Measurements from ENCODE around the gene CREG2. TPM values are rescaled to one million over a fixed set of nuclear protein-coding genes. Genes with fewer than 3 reads are reported as not detected.

Gene CREG2, protein sequence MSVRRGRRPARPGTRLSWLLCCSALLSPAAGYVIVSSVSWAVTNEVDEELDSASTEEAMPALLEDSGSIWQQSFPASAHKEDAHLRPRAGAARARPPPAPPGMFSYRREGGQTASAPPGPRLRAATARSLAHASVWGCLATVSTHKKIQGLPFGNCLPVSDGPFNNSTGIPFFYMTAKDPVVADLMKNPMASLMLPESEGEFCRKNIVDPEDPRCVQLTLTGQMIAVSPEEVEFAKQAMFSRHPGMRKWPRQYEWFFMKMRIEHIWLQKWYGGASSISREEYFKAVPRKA
- not detected for total RNA-seq

DNA sequence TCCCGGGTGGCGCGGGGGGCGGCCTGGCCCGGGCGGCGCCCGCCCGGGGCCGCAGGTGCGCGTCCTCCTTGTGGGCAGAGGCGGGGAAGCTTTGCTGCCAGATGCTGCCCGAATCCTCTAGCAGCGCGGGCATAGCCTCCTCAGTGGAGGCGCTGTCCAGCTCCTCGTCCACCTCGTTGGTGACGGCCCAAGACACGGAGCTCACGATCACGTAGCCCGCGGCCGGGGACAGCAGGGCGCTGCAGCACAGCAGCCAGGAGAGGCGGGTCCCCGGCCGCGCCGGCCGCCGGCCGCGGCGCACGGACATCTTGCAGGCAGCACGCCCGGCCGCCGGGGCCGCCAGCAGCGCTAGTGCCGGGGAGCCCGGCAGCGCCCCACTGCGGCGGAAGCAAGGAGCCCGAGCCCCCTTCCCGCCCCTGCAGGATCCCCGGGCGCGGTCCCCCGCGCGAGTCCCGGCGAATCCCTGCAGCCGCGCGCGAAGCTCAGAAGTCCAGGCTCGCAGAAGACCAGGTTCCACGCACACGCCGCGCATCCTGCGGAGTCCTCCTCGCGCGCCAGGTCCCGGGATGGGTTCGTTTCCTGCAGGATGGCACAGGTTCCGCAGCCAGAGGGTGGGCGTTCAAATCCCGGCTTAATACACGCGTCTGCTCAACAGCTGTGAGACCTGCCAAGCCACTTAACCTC lies at the start of gene CREG2:
TSS of gene CREG2 (minus strand) at position 353 of the 684 bp plus-strand sequence. CDS start at position 307, 46 bp downstream.
- TF ChIP-seq, protein P1, sequence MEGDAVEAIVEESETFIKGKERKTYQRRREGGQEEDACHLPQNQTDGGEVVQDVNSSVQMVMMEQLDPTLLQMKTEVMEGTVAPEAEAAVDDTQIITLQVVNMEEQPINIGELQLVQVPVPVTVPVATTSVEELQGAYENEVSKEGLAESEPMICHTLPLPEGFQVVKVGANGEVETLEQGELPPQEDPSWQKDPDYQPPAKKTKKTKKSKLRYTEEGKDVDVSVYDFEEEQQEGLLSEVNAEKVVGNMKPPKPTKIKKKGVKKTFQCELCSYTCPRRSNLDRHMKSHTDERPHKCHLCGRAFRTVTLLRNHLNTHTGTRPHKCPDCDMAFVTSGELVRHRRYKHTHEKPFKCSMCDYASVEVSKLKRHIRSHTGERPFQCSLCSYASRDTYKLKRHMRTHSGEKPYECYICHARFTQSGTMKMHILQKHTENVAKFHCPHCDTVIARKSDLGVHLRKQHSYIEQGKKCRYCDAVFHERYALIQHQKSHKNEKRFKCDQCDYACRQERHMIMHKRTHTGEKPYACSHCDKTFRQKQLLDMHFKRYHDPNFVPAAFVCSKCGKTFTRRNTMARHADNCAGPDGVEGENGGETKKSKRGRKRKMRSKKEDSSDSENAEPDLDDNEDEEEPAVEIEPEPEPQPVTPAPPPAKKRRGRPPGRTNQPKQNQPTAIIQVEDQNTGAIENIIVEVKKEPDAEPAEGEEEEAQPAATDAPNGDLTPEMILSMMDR (IDR thresholded peaks at IDR 0.05; ENCODE audit: low read depth), result no peak

DNA sequence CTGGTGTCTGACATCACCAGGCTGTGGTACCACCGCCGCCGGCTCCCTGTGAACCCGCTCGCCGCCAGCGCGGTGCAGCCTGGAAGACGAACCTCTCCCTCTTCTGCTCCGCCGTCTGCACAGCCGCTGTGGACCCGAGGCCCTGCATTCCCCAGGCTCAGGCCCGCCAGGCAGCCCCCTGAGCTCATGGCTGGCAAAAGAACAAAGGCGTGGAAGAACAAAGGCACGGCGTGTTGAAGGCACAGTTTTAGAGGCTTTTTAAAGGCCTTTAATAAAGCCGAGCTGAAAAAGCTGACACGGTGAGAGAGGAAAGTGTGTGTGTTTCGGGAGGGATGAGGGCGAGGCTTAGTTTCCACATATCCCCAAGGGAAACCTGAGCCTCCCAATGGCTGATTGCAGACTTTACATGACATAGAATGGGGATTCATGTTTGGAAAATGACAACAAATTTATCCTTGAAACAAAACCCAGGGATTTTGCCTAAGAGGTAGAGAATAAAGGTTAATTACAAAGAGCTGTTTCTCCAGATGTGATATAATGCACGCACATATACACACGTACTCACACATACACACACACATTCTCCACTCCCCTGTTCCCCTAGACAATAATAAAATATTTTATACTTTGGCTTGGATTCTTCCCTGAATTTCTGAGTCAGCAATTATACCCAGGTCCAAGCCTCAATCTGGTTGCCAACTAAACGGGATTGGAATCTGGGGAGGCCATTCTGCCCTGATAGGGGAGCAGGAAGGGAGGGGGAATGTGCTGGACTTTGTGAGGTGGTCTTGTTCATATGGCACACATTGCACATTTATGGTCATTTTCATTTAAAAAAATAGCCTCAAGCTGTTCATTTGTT lies 47.9 kb upstream of the CREG2 start:
- TF ChIP-seq, protein P1 (IDR thresholded peaks at IDR 0.05; ENCODE audit: low read depth), result no peak

DNA sequence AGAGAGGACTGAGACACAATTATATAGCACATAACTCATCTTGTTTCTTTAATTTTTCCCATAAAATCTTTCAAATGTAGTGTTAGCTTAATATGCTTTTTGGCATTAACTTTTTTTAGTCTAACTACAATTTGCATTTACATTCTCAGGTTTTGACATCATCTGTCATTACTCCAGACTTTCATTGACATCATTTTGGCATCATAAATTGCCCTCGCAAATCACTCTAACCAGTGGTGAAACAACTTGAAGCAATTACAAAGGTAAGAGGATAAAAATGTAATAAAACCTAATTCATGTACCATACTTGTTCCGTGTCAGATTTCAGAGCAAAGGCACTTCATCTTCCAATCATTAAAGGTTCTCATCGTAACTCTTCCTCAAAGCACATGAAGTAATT lies 46.2 kb upstream of the CREG2 start:
- TF ChIP-seq, protein P1 (IDR thresholded peaks at IDR 0.05; ENCODE audit: low read depth), result no peak

DNA sequence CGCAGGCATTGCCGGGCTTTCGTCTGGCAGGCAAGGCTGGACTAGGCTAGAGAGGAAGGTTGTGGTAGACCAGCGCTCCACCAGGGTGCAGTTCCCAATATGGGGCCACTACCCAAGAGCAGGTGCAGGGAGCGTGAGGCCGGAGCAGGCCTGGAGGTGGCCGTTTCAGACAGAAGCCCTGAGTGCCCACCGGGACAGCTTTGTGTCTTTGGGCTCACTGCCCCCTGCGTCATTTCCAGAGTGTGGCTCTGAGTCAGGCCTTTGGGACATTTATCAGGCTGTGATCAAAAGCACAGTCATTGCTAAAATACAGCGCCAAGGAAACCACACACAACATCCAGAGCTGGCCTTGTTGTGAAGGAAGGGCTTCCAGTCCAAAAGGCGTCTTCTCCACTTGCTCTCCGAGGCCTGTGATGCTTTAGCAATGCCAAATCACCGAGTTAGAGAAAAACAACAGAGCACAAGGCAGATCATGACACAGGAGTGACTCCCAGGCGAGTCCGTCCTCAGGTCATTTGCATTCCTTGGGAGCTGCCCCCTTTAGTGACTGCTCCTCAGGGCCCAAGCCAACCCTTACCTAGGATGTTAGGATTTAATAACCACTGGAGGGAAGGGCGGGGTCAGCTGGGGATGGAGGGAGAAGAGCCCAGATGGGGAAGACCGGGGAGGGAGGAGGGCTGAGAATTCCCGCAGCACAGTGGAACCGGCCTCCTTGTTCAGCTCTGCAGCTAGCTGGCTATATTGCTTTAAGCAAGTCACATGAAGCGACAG lies 45.3 kb upstream of the CREG2 start:
- TF ChIP-seq, protein P1 (IDR thresholded peaks at IDR 0.05; ENCODE audit: low read depth), result no peak

DNA sequence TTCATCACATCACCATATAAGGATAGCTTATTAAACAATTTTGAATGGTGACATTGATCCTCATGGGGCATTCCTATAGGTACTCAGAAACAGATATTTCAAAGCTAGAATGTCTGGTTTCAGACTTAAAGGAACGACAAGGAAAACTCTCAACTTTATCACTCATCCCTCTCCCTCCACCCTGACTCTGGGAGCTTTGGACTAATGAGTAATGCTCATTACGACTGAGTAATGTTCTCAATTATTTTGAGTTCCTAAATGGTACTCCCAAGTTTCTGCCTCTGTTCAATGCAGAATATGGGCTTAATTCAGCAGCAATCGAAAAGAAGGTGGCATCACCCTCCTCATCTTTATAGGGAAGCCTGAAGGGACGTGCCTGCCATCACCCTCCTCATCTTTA lies 44.2 kb upstream of the CREG2 start:
- TF ChIP-seq, protein P1 (IDR thresholded peaks at IDR 0.05; ENCODE audit: low read depth), result no peak

DNA sequence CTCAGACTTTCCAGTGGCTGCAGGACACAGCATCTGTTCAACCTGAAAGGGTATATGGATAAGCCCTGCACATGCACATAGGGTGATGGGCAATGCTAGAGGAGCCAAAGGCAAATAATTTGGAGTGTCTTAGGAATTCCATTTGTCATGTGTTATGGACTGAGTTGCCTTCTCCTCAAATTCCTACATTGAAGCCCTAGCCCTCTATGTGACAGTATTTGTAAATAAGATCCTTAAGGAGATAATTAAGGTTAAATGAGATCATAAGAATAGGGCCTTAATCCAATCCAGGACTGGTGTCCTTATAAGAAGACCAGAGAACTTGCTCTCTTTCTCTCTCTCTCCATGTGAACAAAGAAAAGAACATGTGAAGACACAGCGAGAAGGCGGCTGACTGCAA lies 42.9 kb upstream of the CREG2 start:
- TF ChIP-seq, protein P1 (IDR thresholded peaks at IDR 0.05; ENCODE audit: low read depth), result no peak

All from subcutaneous adipose tissue (tissue), 4 donors.